B cell (primary cell): Measurements from ENCODE around the gene PADI4.

Source experiments
- CTCF ChIP-seq: fragments of 200-600 bp; IDR thresholded peaks from one replicate; pipeline ENCODE4 v1.8.0; 2022; ENCODE audit warnings: antibody characterized with exemption, mild to moderate bottlenecking
- EZH2 ChIP-seq: IDR thresholded peaks from 2 replicates; pipeline ENCODE4 v1.6.1; 2012; ENCODE audit warnings: borderline replicate concordance, low read depth, mild to moderate bottlenecking, moderate library complexity, low read length; ENCODE audit not compliant: insufficient read depth, poor library complexity, severe bottlenecking

GRCh38 chr1:17340358-17340757 lies 32.4 kb downstream of the PADI4 start:
- TF ChIP-seq CTCF = no peak
- TF ChIP-seq EZH2 = no peak
